GM23338 (cell line): ENCODE data around the gene FAM53B. TPM values are rescaled to one million over a fixed set of nuclear protein-coding genes. Genes with fewer than 3 reads are reported as not detected.

Experiments used
- ATAC-seq: fragments of 200-7000 bp; cut with Tn5 transposase; 3 replicates; pipeline ENCODE4 v1.9.1; 2020
- DNase-seq: peaks from one replicate; pipeline ENCODE4 v3.0.0-alpha.2; 2015; ENCODE audit warnings: low spot score
- H2AFZ ChIP-seq: fragments of 200-600 bp; sonication (generic); 2 replicates; pipeline ENCODE4 v1.8.0; 2016; ENCODE audit warnings: antibody characterized with exemption, mild to moderate bottlenecking, moderate library complexity
- H3F3A ChIP-seq: fragments of 200-600 bp; sonication (generic); replicated peaks from 2 replicates; pipeline ENCODE4 v1.8.0; 2017; ENCODE audit warnings: antibody characterized with exemption, mixed run types, low read depth
- H3K27ac ChIP-seq: fragments of 200-600 bp; sonication (generic); 2 replicates; pipeline ENCODE4 v1.6.1; 2016; ENCODE audit warnings: low read depth
- H3K27me3 ChIP-seq: fragments of 200-600 bp; sonication (generic); 2 replicates; pipeline ENCODE4 v1.8.0; 2016; ENCODE audit warnings: mild to moderate bottlenecking, mixed run types, moderate library complexity; ENCODE audit not compliant: insufficient read depth
- H3K36me3 ChIP-seq: fragments of 200-600 bp; sonication (generic); 2 replicates; pipeline ENCODE4 v1.8.0; 2016; ENCODE audit warnings: mild to moderate bottlenecking; ENCODE audit not compliant: insufficient read depth
- H3K4me1 ChIP-seq: fragments of 200-600 bp; sonication (generic); 2 replicates; pipeline ENCODE4 v1.8.0; 2016; ENCODE audit warnings: mild to moderate bottlenecking, moderate library complexity; ENCODE audit not compliant: insufficient read depth
- H3K4me2 ChIP-seq: fragments of 200-600 bp; sonication (generic); 2 replicates; pipeline ENCODE4 v1.7.1; 2017; ENCODE audit warnings: mixed run types
- H3K4me3 ChIP-seq: fragments of 200-600 bp; sonication (generic); 2 replicates; pipeline ENCODE4 v1.6.1; 2016; ENCODE audit warnings: mixed run types
- H3K79me2 ChIP-seq: fragments of 200-600 bp; sonication (generic); replicated peaks from 2 replicates; pipeline ENCODE4 v1.8.0; 2017; ENCODE audit warnings: mild to moderate bottlenecking; ENCODE audit not compliant: insufficient read depth
- H3K9me2 ChIP-seq: fragments of 200-600 bp; sonication (generic); 2 replicates; pipeline ENCODE4 v1.8.0; 2017; ENCODE audit not compliant: insufficient read depth
- H4K20me1 ChIP-seq: fragments of 200-600 bp; sonication (generic); replicated peaks from 2 replicates; pipeline ENCODE4 v1.8.0; 2017; ENCODE audit warnings: mild to moderate bottlenecking; ENCODE audit not compliant: insufficient read depth
- H3K27ac Mint-ChIP-seq: 2 replicates; pipeline ENCODE4 v1.8.0; 2020; ENCODE audit warnings: inconsistent platforms, mild to moderate bottlenecking, moderate library complexity, mixed read lengths
- H3K27me3 Mint-ChIP-seq: 3 replicates; pipeline ENCODE4 v1.8.0; 2022; ENCODE audit warnings: low read depth, mild to moderate bottlenecking, moderate library complexity, mixed read lengths, inconsistent platforms; ENCODE audit not compliant: insufficient read depth, poor library complexity
- H3K36me3 Mint-ChIP-seq: 3 replicates; pipeline ENCODE4 v1.8.0; 2021; ENCODE audit warnings: low read depth, mild to moderate bottlenecking, inconsistent platforms, moderate library complexity, mixed read lengths
- H3K4me1 Mint-ChIP-seq: 3 replicates; pipeline ENCODE4 v1.8.0; 2020; ENCODE audit warnings: mild to moderate bottlenecking, inconsistent platforms, mixed read lengths
- H3K4me3 Mint-ChIP-seq: 3 replicates; pipeline ENCODE4 v1.8.0; 2021; ENCODE audit warnings: moderate library complexity, mild to moderate bottlenecking, inconsistent platforms, mixed read lengths
- H3K9me3 Mint-ChIP-seq: 3 replicates; pipeline ENCODE4 v1.8.0; 2020; ENCODE audit warnings: moderate library complexity, mild to moderate bottlenecking, inconsistent platforms, mixed read lengths
- CTCF ChIP-seq, 2 experiments: fragments of 200-600 bp in 1 of 2; sonication (generic) in 1 of 2; conservative IDR thresholded peaks; 2 replicates each; pipeline versions ENCODE4 v1.5.1 to v1.6.1; 2016 to 2017; ENCODE audit warnings: antibody characterized with exemption in 2 of 2, low read depth in 2 of 2, mild to moderate bottlenecking in 2 of 2, moderate library complexity in 1 of 2
- ETS1 ChIP-seq: IDR thresholded peaks from 2 replicates; pipeline ENCODE4 v1.6.1; 2016; ENCODE audit warnings: antibody characterized with exemption
- NANOG ChIP-seq: IDR thresholded peaks from 2 replicates; pipeline ENCODE4 v1.6.1; 2016; ENCODE audit warnings: antibody characterized with exemption, borderline replicate concordance
- REST ChIP-seq: IDR thresholded peaks from one replicate; pipeline ENCODE4 v1.6.1; 2018; ENCODE audit warnings: antibody characterized with exemption; ENCODE audit not compliant: unreplicated experiment
- STAT1 ChIP-seq: IDR thresholded peaks from one replicate; pipeline ENCODE4 v1.6.1; 2016; ENCODE audit warnings: antibody characterized with exemption; ENCODE audit not compliant: unreplicated experiment
- ZNF114 ChIP-seq: fragments of 250-450 bp; sonication (Bioruptor Pico); IDR thresholded peaks from 2 replicates; pipeline ENCODE4 v1.5.0; 2020; ENCODE audit warnings: mild to moderate bottlenecking, moderate library complexity
- ZNF331 ChIP-seq: fragments of 250-450 bp; sonication (Bioruptor Pico); IDR thresholded peaks from 2 replicates; pipeline ENCODE4 v1.5.0; 2020; ENCODE audit warnings: low read depth, mild to moderate bottlenecking, moderate library complexity
- polyA plus RNA-seq: library from polyadenylated mRNA; unstranded; fragments of >200 nt; fragmentation: Nextera tagmentation; extraction: Ambion mirVana; gene quantifications from 2 replicates; pipeline ENCODE4 v1.2.1, GENCODE V29; 2016
- total RNA-seq: library from RNA; depleted of rRNA; stranded (reverse); fragments of >200 nt; shearing (Covaris generic); gene quantifications from 2 replicates; pipeline ENCODE4 v1.2.3, GENCODE V29; 2014

FAM53B gene
- total and polyA plus RNA-seq, 2 experiments from 2014 or later: 3.0 to 20.3 TPM

- DNase-seq (no peak), ATAC-seq (no peak)
- H3K4me3 ChIP-seq: peak overlapping the region; percentile 74; the same call in 1 of the 2 replicates
- H3K36me3 Mint-ChIP-seq: no peaks in the 10 kb centered on the region
- no peak overlapping the region for H3K27ac Mint-ChIP-seq
- peaks cover 17% of the 10 kb centered on the region for H3K79me2 ChIP-seq
- H3K36me3 ChIP-seq: no peaks in the 10 kb centered on the region
- H3K9me2 ChIP-seq: no peaks in the 10 kb centered on the region
- peaks cover 37% of the 10 kb centered on the region for H3K27me3 Mint-ChIP-seq
- TF ChIP-seq ETS1 (no peak), ZNF331 (CRISPR knock-in tag) (no peak), NANOG (no peak), CTCF (conservative IDR thresholded peaks at IDR 0.05; ENCODE audit: low read depth in 2 of 2) (no peak), REST (no peak), STAT1 (no peak)
- H3K27me3 ChIP-seq: peaks cover 29% of the 10 kb centered on the region
- H3K4me2 ChIP-seq: peak overlapping the region; percentile 92
- peaks cover 16% of the 10 kb centered on the region for H4K20me1 ChIP-seq
- H3K27ac ChIP-seq: no peak overlapping the region
- no peak overlapping the region for H2AFZ ChIP-seq
- no peaks in the 10 kb centered on the region for H3K9me3 Mint-ChIP-seq
- H3K4me3 Mint-ChIP-seq: peak overlapping the region; percentile 94
- peaks cover 67% of the 10 kb centered on the region for H3K4me1 Mint-ChIP-seq
- 0 out of 2 replicates have a peak, but pooled peaks cover 3% of the 10 kb centered on the region for H3F3A ChIP-seq
- H3K4me1 ChIP-seq: peaks cover 60% of the 10 kb centered on the region
These were observed 2.2 kb downstream of the FAM53B start for GRCh38 chr10:124741922-124742412.

- Mint-ChIP-seq H3K4me3 (peak overlapping the region; percentile 48), H3K36me3 (no peaks in the 10 kb centered on the region), H3K4me1 (peaks cover 72% of the 10 kb centered on the region), H3K9me3 (no peaks in the 10 kb centered on the region), H3K27me3 (peaks cover 38% of the 10 kb centered on the region), H3K27ac (no peak overlapping the region)
- Histone ChIP-seq H3K4me3 (peak overlapping the region; percentile 74; the same call in 1 of the 2 replicates), H4K20me1 (peaks cover 17% of the 10 kb centered on the region), H3K9me2 (no peaks in the 10 kb centered on the region), H2AFZ (no peak overlapping the region), H3K4me2 (peak overlapping the region; percentile 92), H3K4me1 (peaks cover 64% of the 10 kb centered on the region), H3K79me2 (peaks cover 20% of the 10 kb centered on the region), H3F3A (0 out of 2 replicates have a peak, but pooled peaks cover 3% of the 10 kb centered on the region), H3K36me3 (no peaks in the 10 kb centered on the region), H3K27ac (no peak overlapping the region), H3K27me3 (peaks cover 29% of the 10 kb centered on the region)
- peak; percentile 92 for DNase-seq
- ATAC-seq: peak; percentile 66
- TF ChIP-seq ZNF114 (CRISPR knock-in tag) (no peak), CTCF (conservative IDR thresholded peaks at IDR 0.05; ENCODE audit: low read depth in 2 of 2) (peak; percentile 74 to 82)
These were observed 2.8 kb downstream of the FAM53B start for GRCh38 chr10:124741281-124741921.
